ENCODE data around the gene ALG11.
"Not testable (repeated sequence)": the region's sequence is repeated elsewhere in the genome, so short reads cannot be mapped to it uniquely, and the experiment has no call there.

The ALG11 gene

GRCh38 chr13:52025475-52026245 lies 13.5 kb downstream of the ALG11 start:
- H3K4me3 ChIP-seq (ENCODE audit: control insufficient read depth, low read depth, low read length), result no peak overlapping the region
- no peak for DNase-seq (ENCODE audit: low read depth)
- TF ChIP-seq CTCF (IDR thresholded peaks at IDR 0.05; ENCODE audit: control insufficient read depth, insufficient read depth, low read depth, low read length, missing control alignments), result no peak

- DNase-seq (ENCODE audit: low read depth), result no peak
- H3K4me3 ChIP-seq (ENCODE audit: control insufficient read depth, low read depth, low read length), result no peak overlapping the region
- no peak for TF ChIP-seq CTCF (IDR thresholded peaks at IDR 0.05; ENCODE audit: control insufficient read depth, insufficient read depth, low read depth, low read length, missing control alignments)
Measured at GRCh38 chr13:52026246-52026626, 14.0 kb downstream of the ALG11 start.

- H3K4me3 ChIP-seq (ENCODE audit: control insufficient read depth, low read depth, low read length), result no peak overlapping the region
- DNase-seq (ENCODE audit: low read depth), result no peak
- no peak for TF ChIP-seq CTCF (IDR thresholded peaks at IDR 0.05; ENCODE audit: control insufficient read depth, insufficient read depth, low read depth, low read length, missing control alignments)
Measured at GRCh38 chr13:52027832-52028231, 15.6 kb downstream of the ALG11 start.

- no peak for TF ChIP-seq CTCF (IDR thresholded peaks at IDR 0.05; ENCODE audit: control insufficient read depth, insufficient read depth, low read depth, low read length, missing control alignments)
- no peak overlapping the region for H3K4me3 ChIP-seq (ENCODE audit: control insufficient read depth, low read depth, low read length)
- no peak for DNase-seq (ENCODE audit: low read depth)
Measured at GRCh38 chr13:52029569-52029968, 17.4 kb downstream of the ALG11 start.

GRCh38 chr13:52030401-52030800 lies 18.2 kb downstream of the ALG11 start:
- DNase-seq (ENCODE audit: low read depth); H3K4me3 ChIP-seq (ENCODE audit: control insufficient read depth, low read depth, low read length): not testable (repeated sequence)

- no peak overlapping the region for H3K4me3 ChIP-seq (ENCODE audit: control insufficient read depth, low read depth, low read length)
- no peak for DNase-seq (ENCODE audit: low read depth)
- no peak for TF ChIP-seq CTCF (IDR thresholded peaks at IDR 0.05; ENCODE audit: control insufficient read depth, insufficient read depth, low read depth, low read length, missing control alignments)
Measured at GRCh38 chr13:52033039-52033438, 20.8 kb downstream of the ALG11 start.

- no peak overlapping the region for H3K4me3 ChIP-seq (ENCODE audit: control insufficient read depth, low read depth, low read length)
- no peak for TF ChIP-seq CTCF (IDR thresholded peaks at IDR 0.05; ENCODE audit: control insufficient read depth, insufficient read depth, low read depth, low read length, missing control alignments)
- DNase-seq (ENCODE audit: low read depth), result no peak
Measured at GRCh38 chr13:52034616-52035226, 22.5 kb downstream of the ALG11 start.
